ENCODE data around the gene NRBP1. TPM values are rescaled to one million over a fixed set of nuclear protein-coding genes. Genes with fewer than 3 reads are reported as not detected.

NRBP1 gene
- total RNA-seq, 1 experiment from 2014 or later, result 140 TPM

- Histone ChIP-seq H3K23ac (ENCODE audit: insufficient read length, low read depth, low read length) (no peak overlapping the region), H3K4me1 (ENCODE audit: insufficient read depth, low read length) (no peaks in the 10 kb centered on the region), H3T11ph (ENCODE audit: low read length) (no peak overlapping the region), H3K23me2 (ENCODE audit: insufficient read length, low read depth, low read length, poor library complexity, severe bottlenecking) (peaks cover 3% of the 10 kb centered on the region), H3K9ac (ENCODE audit: extremely low read depth, insufficient read length, low read length) (peak overlapping the region; percentile 76), H3K79me1 (ENCODE audit: insufficient read depth, low read depth, low read length, poor library complexity, severe bottlenecking) (peaks cover 6% of the 10 kb centered on the region), H4K8ac (replicated peaks; ENCODE audit: insufficient read length, low read depth, low read length) (no peak overlapping the region), H3K9me3 (ENCODE audit: control insufficient read depth, low read depth, low read length) (no peaks in the 10 kb centered on the region), H3K27ac (ENCODE audit: insufficient read length, low read depth, low read length) (peak overlapping the region; percentile 21), H2BK20ac (ENCODE audit: low read depth, low read length, poor library complexity, severe bottlenecking) (no peak overlapping the region), H3K4ac (ENCODE audit: low read depth, low read length) (no peak overlapping the region), H2BK12ac (ENCODE audit: insufficient read length, low read depth, low read length) (no peak overlapping the region), H2BK15ac (ENCODE audit: low read depth, low read length) (no peak overlapping the region), H2AFZ (ENCODE audit: low read length) (no peak overlapping the region), H4K91ac (ENCODE audit: insufficient read length, low read depth, low read length) (no peak overlapping the region), H3K4me2 (ENCODE audit: insufficient read depth, insufficient read length, low read length) (peak overlapping the region; percentile 65), H3K27me3 (ENCODE audit: insufficient read depth, low read length) (no peaks in the 10 kb centered on the region), H4K20me1 (ENCODE audit: control insufficient read depth, insufficient read depth, insufficient read length) (no peaks in the 10 kb centered on the region), H3K56ac (ENCODE audit: insufficient read length, low read depth, low read length) (no peak overlapping the region), H2AK5ac (ENCODE audit: insufficient read length, low read length) (no peak overlapping the region), H3K18ac (ENCODE audit: insufficient read length, low read depth, low read length) (no peak overlapping the region), H3K79me2 (ENCODE audit: insufficient read depth, low read length) (peaks cover 6% of the 10 kb centered on the region; the same call in 1 of the 2 replicates), H2BK120ac (ENCODE audit: low read depth, low read length, poor library complexity, severe bottlenecking) (no peak overlapping the region), H4K5ac (ENCODE audit: insufficient read length, low read depth, low read length) (no peak overlapping the region), H2BK5ac (ENCODE audit: insufficient read length, low read length) (no peak overlapping the region), H3K14ac (ENCODE audit: insufficient read depth, low read length) (no peak overlapping the region)
- Mint-ChIP-seq H3K9me3 (no peaks in the 10 kb centered on the region), H3K27ac (peak overlapping the region in 1 of 3 experiments; percentile 95; a peak in 1 of 7 replicates), H3K27me3 (ENCODE audit: low read depth) (no peaks in the 10 kb centered on the region), H3K4me3 (peak overlapping the region; percentile 92), H3K36me3 (ENCODE audit: insufficient read depth in 1 of 3, low read depth in 3 of 3) (peaks cover 0 to 7% (median 0%) of the 10 kb centered on the region in 3 experiments; a peak in 2 of 7 replicates), H3K4me1 (peaks cover 18 to 20% of the 10 kb centered on the region in 2 experiments)
- DNase-seq, result no peak
- no peak for TF ChIP-seq CTCF (conservative IDR thresholded peaks at IDR 0.05)
- 100% methylated on average over 2 of the region's 7 CpGs for WGBS (ENCODE audit: extremely low coverage, insufficient read length, low lambda C conversion rate)
Observed at GRCh38 chr2:27427863-27428212, 593 bp upstream of the NRBP1 start.

Measured in H9 (cell line).